OCI-LY7 (cell line): ENCODE results near the gene PA2G4. TPM values are rescaled to one million over a fixed set of nuclear protein-coding genes. Genes with fewer than 3 reads are reported as not detected.
"Not testable (repeated sequence)": the region's sequence is repeated elsewhere in the genome, so short reads cannot be mapped to it uniquely, and the experiment has no call there.

Source experiments
- BruUV-seq: library from RNA; stranded (reverse); fragments of 400-500 nt; replicated peaks from 2 replicates; lab custom pipeline; 2021; lab: Mats Ljungman, UMichigan
- CTCF ChIA-PET: fragments of 300-600 bp; sonication (Branson Sonifier 250); formaldehyde crosslinking; loops from one replicate; lab custom pipeline; 2022; ENCODE audit warnings: antibody characterized with exemption; ENCODE audit not compliant: unreplicated experiment; lab: Charles Lee
- POLR2A ChIA-PET: fragments of 300-600 bp; sonication (Branson Sonifier 250); formaldehyde crosslinking; loops from one replicate; lab custom pipeline; 2022; ENCODE audit warnings: antibody characterized with exemption; lab: Charles Lee
- DNase-seq: peaks from one replicate; pipeline ENCODE4 v3.0.0-alpha.2; 2015; ENCODE audit warnings: low spot score
- H2AFZ ChIP-seq: fragments of 200-600 bp; sonication (generic), shearing (Covaris generic); 2 replicates; pipeline ENCODE4 v1.6.1; 2014; ENCODE audit warnings: mild to moderate bottlenecking, antibody characterized with exemption, low read length, moderate library complexity
- H3K27ac ChIP-seq: fragments of 200-600 bp; sonication (generic); 2 replicates; pipeline ENCODE4 v1.5.1; 2014; ENCODE audit warnings: mixed run types, low read depth, mild to moderate bottlenecking, moderate library complexity, low read length, inconsistent platforms; ENCODE audit not compliant: poor library complexity, severe bottlenecking
- H3K36me3 ChIP-seq: fragments of 200-600 bp; sonication (generic); 2 replicates; pipeline ENCODE4 v1.6.1; 2014; ENCODE audit warnings: mild to moderate bottlenecking, antibody characterized with exemption, low read length, moderate library complexity, mixed read lengths; ENCODE audit not compliant: insufficient read depth
- H3K4me1 ChIP-seq: fragments of 200-600 bp; sonication (generic); 2 replicates; pipeline ENCODE4 v1.5.1; 2014; ENCODE audit warnings: mild to moderate bottlenecking, low read length; ENCODE audit not compliant: insufficient read depth, poor library complexity, severe bottlenecking
- H3K4me2 ChIP-seq: fragments of 200-600 bp; sonication (generic); 2 replicates; pipeline ENCODE4 v1.6.1; 2014; ENCODE audit warnings: mild to moderate bottlenecking, low read length
- H3K4me3 ChIP-seq: fragments of 200-600 bp; sonication (generic); 2 replicates; pipeline ENCODE4 v1.5.1; 2014; ENCODE audit warnings: mild to moderate bottlenecking, low read depth, low read length; ENCODE audit not compliant: poor library complexity, severe bottlenecking
- H3K79me2 ChIP-seq: fragments of 200-600 bp; sonication (generic); 2 replicates; pipeline ENCODE4 v1.6.1; 2016; ENCODE audit warnings: low read depth, mild to moderate bottlenecking, low read length, moderate library complexity, mixed read lengths; ENCODE audit not compliant: insufficient read depth
- H3K9me2 ChIP-seq: fragments of 200-600 bp; sonication (generic); 2 replicates; pipeline ENCODE4 v1.6.1; 2016; ENCODE audit warnings: mild to moderate bottlenecking, low read length, mixed read lengths; ENCODE audit not compliant: insufficient read depth
- H3K9me3 ChIP-seq: fragments of 200-600 bp; sonication (generic); 2 replicates; pipeline ENCODE4 v1.6.1; 2014; ENCODE audit warnings: mild to moderate bottlenecking, mixed run types, low read length, mixed read lengths
- H4K20me1 ChIP-seq: fragments of 200-600 bp; sonication (generic); 2 replicates; pipeline ENCODE4 v1.6.1; 2014; ENCODE audit warnings: mild to moderate bottlenecking, antibody characterized with exemption, low read length, moderate library complexity, mixed read lengths; ENCODE audit not compliant: insufficient read depth
- CTCF ChIP-seq: fragments of 200-600 bp; sonication (generic); conservative IDR thresholded peaks from 2 replicates; pipeline ENCODE4 v1.5.1; 2014; ENCODE audit warnings: mild to moderate bottlenecking, antibody characterized with exemption, low read length, moderate library complexity, mixed read lengths
- EZH2phosphoT487 ChIP-seq: fragments of 200-600 bp; sonication (generic); IDR thresholded peaks from 2 replicates; pipeline ENCODE4 v1.6.1; 2018; ENCODE audit warnings: low read depth, borderline replicate concordance, mild to moderate bottlenecking, mixed run types, antibody characterized with exemption, low read length, moderate library complexity, mixed read lengths
- intact Hi-C: fragments of 100-400 bp; cut with micrococcal nuclease; formaldehyde crosslinking; loops from one replicate; pipeline ENCODE4 v1.10.0; 2022; ENCODE audit not compliant: unreplicated experiment
- total RNA-seq, 2 experiments: library from RNA; depleted of rRNA in 1 of 2; stranded (reverse); fragments of >200 nt in 1 of 2; shearing (Covaris generic) in 1 of 2; gene quantifications; 2 replicates each; pipeline ENCODE4 v1.2.3, GENCODE V29; 2014 to 2022

Gene PA2G4
- total RNA-seq, 2 experiments from 2014 or later, result 289 to 358 TPM

- Histone ChIP-seq H3K4me2 (peak overlapping the region; percentile 71), H2AFZ (peak overlapping the region; percentile 62; the same call in 1 of the 2 replicates)
These were observed 11.0 kb downstream of the PA2G4 start for GRCh38 chr12:56115329-56115728.

GRCh38 chr12:56116267-56117081, 12.1 kb downstream of the PA2G4 start, which contains the start of gene RPL41:
RPL41 (plus strand) TSS chr12:56116633.
- Histone ChIP-seq H3K9me3 (no peaks in the 10 kb centered on the region), H3K27ac (peak within 1 kb of the TSS; percentile 94), H3K4me2 (peak within 1 kb of the TSS; percentile 71), H3K4me3 (peak within 1 kb of the TSS; percentile 91), H4K20me1 (no peaks in the 10 kb centered on the region), H3K79me2 (peaks cover 16% of the 10 kb centered on the region), H3K9me2 (no peaks in the 10 kb centered on the region), H2AFZ (peak within 1 kb of the TSS; percentile 62), H3K4me1 (peaks cover 26% of the 10 kb centered on the region), H3K36me3 (peaks cover 63% of the 10 kb centered on the region)
- ChIA-PET CTCF (interaction anchor here (1.0 kb wide), 2 partner anchors 12 to 73 kb away, joined by 4 read pairs; partner anchors contain the start of genes PA2G4 and SMARCC2), POLR2A (interaction anchor here (0.6 to 5.7 kb wide), 19 partner anchors 8 to 512 kb away, joined by 3 to 64 read pairs (median 4); partner anchors contain the start of genes ESYT1, PA2G4, RNF41 and SMARCC2)
- BruUV-seq, result no TSS peak
- DNase-seq, result peak; percentile 97
- TF ChIP-seq CTCF, result no peak; the same call in 1 of the 2 replicates
- no peak for TF ChIP-seq EZH2phosphoT487
- intact Hi-C loops, result loop anchor here (1.0 to 10.0 kb wide), 3 partner anchors 11 to 518 kb away; partner anchors contain the start of gene BAZ2A

More at GRCh38 chr12:56115329-56115728, 11.0 kb downstream of the PA2G4 start:
- CTCF ChIA-PET, result no interaction called here
- intact Hi-C loops, result loop anchor here (10.0 kb wide), 1 partner anchor 519 kb away; the partner anchor contains the start of gene BAZ2A
- Histone ChIP-seq H4K20me1 (no peaks in the 10 kb centered on the region), H3K4me3 (peak overlapping the region; percentile 91), H3K9me3 (no peaks in the 10 kb centered on the region), H3K79me2 (peaks cover 16% of the 10 kb centered on the region), H3K4me1 (peaks cover 26% of the 10 kb centered on the region), H3K36me3 (peaks cover 63% of the 10 kb centered on the region), H3K9me2 (no peaks in the 10 kb centered on the region), H3K27ac (peak overlapping the region; percentile 94)
- POLR2A ChIA-PET, result interaction anchor here (0.5 to 5.7 kb wide), 4 partner anchors 11 to 298 kb away, joined by 4 to 64 read pairs (median 6); partner anchors contain the start of genes ORMDL2, PA2G4 and SARNP
- BruUV-seq, result no TSS peak
- DNase-seq, result no peak
- no peak for TF ChIP-seq EZH2phosphoT487
- no peak for TF ChIP-seq CTCF

- peaks cover 26% of the 10 kb centered on the region for H3K4me1 ChIP-seq
- intact Hi-C loops, result loop anchor here (2.0 to 10.0 kb wide), 2 partner anchors 378 to 518 kb away; partner anchors contain the start of gene BAZ2A
- H3K27ac ChIP-seq, result peak overlapping the region; percentile 94
- DNase-seq, result peak; percentile 35
- ChIA-PET POLR2A (interaction anchor here (0.6 to 5.7 kb wide), 21 partner anchors 7 to 511 kb away, joined by 3 to 64 read pairs (median 4); partner anchors contain the start of genes ESYT1, PA2G4, RNF41 and SMARCC2), CTCF (interaction anchor here (1.0 kb wide), 2 partner anchors 13 to 72 kb away, joined by 4 read pairs; partner anchors contain the start of genes PA2G4 and SMARCC2)
- H3K4me2 ChIP-seq, result peak overlapping the region; percentile 71
- H2AFZ ChIP-seq, H4K20me1 ChIP-seq, H3K9me3 ChIP-seq, H3K9me2 ChIP-seq: not testable (repeated sequence)
- H3K4me3 ChIP-seq, result peak overlapping the region; percentile 91
- H3K36me3 ChIP-seq, result peaks cover 65% of the 10 kb centered on the region
- H3K79me2 ChIP-seq, result peaks cover 16% of the 10 kb centered on the region
- BruUV-seq, result TSS peak; percentile 97
These were observed 12.8 kb downstream of the PA2G4 start for GRCh38 chr12:56117082-56117706.
